Islet of Langerhans (tissue), 1 donor: ENCODE data around the gene ALS2.
"Not testable (repeated sequence)": the region's sequence is repeated elsewhere in the genome, so short reads cannot be mapped to it uniquely, and the experiment has no call there.

Source experiments
- FAIRE-seq: peaks from one replicate; lab custom pipeline; 2011; peaks lifted over from hg19 to GRCh38; lab: Jason Lieb, UNC

Gene ALS2

DNA sequence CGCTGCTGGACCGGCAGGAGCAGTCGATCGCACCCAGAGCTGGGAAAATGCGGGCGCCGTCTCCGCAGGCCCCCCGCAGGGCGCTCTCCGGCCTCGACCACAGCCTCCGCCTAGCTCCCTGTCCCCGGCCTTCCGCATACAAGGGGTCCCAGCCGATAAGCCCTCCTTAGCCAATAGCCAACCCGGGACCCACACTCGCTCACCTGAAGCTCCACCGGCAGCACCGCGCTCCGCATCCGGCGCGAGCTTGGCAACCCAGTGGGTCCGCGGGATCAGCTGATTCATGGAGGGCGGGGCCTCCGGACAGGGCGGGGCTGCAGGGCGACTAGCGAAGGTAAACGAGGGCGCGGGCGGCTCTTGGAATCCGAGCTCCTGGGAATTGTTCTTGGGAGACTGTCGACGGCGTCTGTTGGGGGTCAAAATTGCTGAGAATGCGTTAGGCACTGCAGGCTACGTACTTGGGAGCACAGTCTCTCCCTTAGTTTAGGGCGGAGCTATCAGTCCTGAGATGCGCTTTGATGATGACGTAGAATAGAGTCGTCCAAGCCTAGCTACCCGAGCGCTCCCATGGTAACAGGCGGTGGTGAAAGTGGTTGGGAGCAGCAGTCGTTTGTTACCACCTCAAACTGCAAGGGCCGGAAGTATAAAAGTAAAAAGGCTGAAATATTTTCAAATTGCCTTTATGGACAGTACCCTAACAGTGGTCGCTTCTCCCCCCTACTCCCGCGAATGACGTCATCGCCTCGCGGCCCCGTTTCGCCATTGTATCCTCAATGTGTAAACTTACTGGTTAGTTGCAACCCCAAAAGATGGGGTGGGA lies at the start of gene ALS2:
Gene ALS2, minus strand, starts transcription at position 260 of the 820 bp plus-strand sequence. CDS start 12,048 bp downstream, outside the sequence.
- FAIRE-seq: peak; percentile 97

DNA sequence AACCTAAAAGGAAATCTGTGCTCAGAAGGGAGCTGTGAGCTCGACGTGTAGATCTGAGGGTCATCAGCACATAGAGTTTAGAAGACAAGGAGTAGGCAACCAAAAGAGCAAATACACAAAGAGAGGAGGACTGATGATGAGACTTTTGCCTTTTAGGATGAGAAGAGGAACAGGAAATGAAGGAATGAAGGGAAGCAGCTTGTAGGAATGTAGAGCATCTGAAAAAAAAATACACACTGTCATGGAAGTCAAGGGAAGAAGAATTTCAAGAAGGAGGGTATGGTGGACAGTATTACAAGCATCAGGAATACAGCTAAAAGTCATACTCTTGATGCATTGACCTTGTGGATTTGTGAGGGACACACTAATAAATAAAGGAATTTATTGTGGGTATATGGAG lies 47.5 kb upstream of the ALS2 start:
- FAIRE-seq: no peak

DNA sequence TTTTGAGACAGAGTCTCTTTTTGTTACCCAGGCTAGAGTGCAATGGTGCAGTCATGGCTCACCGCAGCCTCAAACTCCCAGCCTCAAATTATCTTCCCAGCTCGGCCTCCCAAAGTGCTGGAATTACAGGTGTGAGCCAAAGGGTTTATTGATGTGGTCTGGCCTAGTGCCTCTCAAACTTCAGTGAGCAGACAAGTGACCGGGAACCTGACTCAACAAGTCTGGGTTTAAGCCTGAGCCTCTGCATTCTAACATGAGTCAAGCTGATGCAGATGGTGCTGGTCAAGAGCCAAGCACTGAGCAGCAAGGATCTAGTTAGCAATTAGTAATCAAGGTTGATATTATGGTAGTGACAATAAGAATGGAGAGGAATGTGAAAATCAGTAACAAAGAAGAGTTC lies 46.9 kb upstream of the ALS2 start:
- FAIRE-seq: no peak

DNA sequence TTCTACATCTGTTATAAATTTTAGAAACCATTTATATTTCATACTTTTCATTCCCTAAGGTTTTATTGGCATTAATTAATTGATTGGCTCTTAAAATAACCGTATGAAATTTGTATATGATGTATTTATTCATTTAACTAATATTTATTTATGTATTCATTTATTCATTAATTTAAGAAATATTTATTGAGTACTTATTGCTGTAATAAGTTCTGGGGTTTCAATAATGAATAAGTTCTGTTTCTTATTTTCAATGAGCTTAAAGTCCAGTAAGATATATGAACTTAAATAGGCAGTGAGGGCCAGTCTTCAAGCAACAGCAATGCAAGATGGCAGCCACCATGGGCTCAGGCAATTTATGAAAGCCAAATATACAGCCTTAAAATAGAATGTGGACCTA lies 43.5 kb upstream of the ALS2 start:
- FAIRE-seq: no peak

DNA sequence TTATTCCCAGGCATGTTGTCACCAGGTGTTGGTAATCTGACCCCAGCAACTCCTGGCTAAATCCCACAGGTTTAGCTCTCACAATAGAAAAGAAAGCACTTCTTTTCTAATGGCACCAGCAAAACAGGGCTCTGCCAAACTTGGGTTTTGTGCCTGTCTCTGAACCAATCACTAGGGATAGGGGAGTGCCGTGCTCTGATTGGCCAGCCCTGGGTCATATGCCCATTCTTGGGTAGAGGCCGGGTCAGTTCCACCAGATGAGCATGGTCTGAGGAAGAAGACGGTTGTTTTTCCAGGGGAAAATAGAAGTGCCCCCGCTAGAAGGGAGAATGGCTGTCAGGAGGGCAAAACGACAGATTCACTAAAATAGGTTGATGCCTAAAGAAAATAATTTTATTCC lies 40.3 kb upstream of the ALS2 start:
- no peak for FAIRE-seq

DNA sequence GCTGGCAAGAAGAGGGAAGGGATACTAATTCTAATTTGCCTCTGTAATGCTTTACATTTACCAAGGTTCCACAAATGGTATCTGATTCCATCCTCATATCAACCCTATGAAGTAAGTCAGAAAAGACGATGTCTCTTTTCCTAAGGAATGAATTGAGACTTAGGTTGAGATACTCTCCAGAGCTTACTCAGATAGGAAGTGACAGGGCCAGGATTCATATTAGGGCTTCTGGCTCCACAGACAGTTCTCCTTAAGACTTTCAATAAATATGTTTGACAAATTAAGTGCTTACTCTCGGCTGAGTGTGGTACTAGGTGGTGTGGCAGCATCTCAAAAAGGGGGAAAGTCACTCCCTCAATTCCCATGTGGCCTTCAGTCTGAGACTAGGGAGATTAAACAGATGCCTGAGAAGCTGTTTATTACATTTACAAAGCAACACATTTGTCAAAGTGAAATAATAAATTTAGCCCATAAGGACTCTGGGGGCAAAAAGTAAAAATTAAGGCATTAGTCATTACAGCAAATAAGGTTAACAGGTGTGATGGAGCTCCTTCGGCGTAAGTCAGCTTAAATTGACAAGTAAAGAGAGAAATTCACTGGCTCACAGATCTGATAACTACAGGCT lies 39.8 kb upstream of the ALS2 start:
- no peak for FAIRE-seq

DNA sequence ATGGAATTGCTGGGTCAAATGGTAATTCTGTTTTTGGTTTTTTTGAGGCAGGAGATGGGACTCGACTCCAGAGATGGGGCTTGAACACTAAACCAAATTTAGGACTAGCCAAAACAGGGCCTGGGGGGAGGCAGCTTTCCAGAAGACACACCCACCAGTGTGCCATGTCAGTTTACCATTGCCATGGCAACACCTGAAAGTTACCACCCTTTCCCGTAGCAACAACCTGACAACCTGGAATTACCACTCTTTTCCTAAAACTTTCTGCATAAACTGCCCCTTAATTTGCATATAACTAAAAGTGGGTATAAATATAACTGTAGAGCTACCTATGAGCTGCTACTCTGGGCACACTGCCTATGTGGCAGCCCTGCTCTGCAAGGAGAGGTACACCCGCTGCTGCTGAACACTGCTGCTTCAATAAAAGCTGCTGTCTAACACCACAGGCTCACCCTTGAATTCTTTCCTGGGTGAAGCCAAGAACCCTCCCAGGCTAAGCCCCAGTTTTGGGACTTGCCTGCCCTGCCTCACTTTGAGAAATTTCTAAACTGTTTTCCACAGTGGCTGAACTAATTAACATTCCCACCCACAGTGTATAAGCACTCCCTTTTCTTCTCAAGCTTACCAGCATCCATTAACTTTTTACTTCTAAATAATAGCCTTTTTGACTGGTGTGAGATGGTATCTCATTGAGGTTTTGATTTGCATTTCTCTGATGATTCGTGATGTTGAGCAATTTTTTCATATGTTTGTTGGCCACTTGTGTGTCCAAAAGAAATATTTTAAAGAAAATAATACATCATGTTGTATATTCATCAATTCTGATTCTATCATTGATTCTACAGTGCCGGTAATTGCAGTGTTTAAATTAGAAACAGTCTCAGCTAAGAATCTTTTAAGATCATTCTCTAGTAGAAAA lies 36.2 kb upstream of the ALS2 start:
- FAIRE-seq: no peak

DNA sequence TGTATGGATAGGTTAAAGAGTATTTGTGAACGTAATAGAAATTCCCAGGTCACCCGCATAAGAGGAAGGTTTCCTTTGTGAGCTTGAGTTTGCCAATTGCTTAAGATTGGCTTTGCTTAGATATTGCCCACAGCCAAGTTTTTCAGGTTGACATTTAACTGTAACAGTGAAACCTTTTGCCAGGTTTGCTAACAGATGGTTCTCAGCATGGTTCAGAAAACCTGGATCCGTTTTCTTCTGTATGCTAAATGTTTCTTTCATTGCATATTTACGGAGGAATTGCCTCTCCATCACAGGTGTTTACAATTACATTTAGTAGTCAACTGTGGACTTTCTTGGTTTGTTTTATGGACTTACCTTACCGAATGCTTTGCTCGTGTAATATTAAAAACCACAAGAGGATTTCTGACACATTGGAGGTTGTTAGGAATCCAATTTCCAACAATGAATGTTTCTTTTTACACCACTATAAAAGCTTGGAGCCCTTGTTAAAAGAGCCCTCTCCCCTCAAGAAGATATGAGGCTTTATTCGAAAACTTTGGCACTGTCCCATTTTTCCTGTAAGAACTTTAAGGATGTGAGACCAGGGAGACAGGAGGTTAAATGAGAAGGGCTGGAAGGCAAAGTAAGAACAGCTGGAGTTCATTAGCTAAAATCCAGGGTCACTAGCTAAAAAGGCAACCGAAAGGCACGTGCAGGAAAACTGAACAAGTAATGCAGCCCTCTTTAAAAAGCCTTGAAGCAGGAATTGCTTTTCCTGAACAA lies 33.4 kb upstream of the ALS2 start:
- no peak for FAIRE-seq

DNA sequence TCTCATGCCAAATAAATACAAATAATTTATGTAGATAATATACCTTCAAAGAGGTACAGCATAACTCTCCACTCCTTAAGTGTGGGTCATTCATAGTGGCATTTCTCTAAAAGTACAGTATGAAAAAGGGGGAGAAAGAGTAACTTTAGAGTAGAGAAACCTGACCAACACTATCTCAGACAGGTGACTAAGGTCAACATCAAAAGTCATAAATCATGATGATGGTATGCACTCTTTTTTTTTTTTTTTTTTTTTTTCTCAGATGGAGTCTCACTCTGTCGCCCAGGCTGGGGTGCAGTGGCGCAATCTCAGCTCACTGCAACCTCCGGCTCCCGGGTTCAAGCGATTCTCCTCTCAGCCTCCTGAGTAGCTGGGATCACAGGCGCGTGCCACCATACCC lies 29.9 kb upstream of the ALS2 start:
- FAIRE-seq: not testable (repeated sequence)

DNA sequence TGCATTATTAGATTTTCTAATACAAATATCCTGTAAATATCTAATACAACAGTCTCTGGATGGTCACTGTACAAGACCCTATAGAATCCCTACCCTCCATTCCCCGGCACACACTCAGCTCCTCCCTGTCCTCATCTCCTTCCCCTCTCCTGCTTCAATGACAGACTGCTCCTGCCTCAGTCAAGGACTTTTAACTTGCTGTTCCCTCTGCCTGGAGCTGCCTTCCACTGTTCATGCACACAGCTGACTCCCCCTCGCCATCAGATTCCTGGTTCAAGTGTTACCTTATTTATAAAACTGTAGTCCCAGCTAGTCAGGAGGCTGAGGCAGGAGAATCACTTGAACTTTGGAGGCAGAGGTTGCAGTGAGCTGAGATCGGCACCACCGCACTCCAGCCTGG lies 28.9 kb upstream of the ALS2 start:
- no peak for FAIRE-seq

DNA sequence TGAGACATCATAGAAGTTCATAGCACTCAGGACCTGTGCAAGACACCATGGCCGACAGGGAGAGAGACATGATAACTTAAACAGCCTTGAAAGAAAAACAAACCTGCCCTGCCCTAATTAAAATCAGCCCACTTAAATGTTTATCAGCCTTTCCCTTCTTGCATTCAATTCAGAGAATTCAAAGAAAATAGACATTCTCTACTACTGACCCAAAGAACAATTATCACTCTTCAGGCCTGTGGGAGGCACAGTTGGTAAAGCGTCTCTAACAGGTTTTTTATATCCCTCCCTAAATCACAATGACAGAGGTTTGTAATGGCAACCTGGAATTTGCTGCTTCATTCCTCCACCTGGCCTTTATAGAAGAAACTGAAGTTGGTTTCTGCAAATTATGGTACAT lies 27.3 kb upstream of the ALS2 start:
- FAIRE-seq: no peak

DNA sequence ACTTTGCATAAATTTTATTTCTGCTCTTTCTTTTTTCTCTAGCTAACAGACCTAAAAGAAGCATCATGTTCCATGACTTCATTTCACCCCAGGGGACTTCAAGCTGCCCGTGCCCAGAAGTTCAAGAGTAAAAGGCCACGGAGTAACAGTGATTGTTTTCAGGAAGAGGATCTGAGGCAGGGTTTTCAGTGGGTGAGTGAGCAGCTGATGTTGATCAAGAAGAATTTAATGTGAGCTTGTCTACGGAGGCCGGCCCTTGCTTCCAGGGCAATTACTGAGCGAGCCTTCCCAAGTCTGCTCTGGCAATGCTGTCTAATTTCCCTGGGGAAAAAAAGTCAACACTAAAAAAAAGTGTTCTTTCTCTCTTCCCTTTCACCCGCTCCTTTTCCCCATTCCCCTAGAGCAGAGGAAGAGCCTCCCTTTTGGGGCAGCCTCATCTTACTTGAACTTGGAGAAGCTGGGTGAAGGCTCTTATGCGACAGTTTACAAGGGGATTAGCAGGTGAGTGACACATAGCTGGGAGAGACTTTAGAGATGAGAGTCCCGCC lies 26.8 kb upstream of the ALS2 start:
- no peak for FAIRE-seq

DNA sequence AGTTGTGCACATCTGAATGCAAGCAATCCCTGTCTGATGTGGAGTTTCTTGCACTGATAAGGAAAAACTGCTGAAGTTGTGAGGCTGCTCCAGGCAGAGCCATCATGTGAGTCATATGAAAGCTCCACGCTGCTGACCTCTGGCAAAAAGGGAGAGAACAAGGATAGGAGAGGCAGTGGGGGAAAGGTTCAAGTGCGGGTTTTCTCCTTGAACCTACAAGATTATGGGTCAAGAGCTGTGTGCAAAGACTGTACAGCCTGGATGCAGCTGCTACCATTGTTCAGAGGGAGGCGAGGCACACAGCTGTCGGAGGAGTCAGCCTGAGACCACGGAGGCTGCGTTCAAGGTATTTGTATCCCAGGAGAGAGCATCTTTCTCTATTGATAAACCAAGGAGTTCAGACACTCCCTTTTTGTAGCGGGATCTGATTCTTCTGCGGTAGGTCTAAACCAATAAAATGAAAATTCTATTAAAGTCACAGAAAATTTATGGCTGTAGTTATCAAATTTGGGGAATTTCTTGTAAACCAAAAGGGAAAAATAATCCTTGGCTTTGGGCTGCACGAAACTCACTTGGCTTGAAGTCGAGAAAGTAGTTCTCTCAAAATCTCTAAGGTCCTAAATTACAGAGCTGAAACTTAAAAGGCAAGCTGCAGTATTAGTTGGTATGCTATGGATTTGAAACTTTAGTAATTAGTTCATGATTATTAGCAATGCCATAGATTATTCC lies 25.9 kb upstream of the ALS2 start, which contains the start of gene CDK15:
Gene CDK15, plus strand, starts transcription at position 96 of the 729 bp plus-strand sequence. Its CDS starts 128 bp downstream, at position 224.
- no peak for FAIRE-seq

DNA sequence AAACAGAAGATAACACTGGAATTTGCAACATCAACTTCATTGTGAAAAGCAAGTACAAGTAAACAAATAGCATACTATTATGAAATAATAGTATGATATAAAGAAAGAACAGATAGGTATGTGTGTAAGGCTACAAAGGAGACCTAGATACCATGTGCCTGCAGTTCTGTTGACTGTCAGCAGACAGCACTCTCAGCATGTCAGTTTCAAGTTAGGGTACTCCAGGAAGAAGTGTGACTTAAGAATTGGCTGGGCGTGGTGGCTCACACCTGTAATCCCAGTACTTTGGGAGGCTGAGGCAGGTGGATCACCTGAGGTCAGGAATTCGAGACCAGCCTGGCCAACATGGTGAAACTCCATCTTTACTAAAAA lies 18.2 kb upstream of the ALS2 start:
- not testable (repeated sequence) for FAIRE-seq

DNA sequence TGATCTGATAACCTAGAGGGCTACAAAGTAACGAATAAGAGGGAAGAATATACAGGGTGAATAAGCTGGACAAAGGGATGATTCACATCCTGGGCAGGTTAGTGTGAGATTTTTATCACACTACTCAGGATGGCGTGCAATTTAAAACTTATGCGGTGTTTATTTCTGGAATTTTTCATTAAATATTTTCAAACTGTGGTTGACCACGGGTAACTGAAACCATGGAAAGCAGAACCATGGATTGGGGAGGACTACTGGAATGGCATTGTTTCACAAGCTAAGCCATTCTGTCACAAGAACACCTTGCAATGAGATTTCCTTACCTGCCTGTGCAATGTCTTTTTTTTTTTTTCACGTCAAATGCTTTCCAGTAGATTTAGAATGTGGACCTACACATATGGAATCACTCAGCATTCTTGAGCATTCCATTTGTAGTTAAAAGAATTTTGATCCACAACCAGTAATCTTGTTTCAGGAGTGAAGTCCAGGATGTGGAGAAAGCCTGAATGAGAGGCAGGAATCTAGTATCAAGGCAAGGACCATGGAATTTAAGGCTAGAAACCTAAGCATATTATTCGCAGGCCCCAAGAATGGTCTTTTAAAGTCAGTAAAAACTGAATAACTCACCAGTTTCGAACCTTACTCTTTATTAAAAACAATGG lies 17.6 kb upstream of the ALS2 start:
- no peak for FAIRE-seq

DNA sequence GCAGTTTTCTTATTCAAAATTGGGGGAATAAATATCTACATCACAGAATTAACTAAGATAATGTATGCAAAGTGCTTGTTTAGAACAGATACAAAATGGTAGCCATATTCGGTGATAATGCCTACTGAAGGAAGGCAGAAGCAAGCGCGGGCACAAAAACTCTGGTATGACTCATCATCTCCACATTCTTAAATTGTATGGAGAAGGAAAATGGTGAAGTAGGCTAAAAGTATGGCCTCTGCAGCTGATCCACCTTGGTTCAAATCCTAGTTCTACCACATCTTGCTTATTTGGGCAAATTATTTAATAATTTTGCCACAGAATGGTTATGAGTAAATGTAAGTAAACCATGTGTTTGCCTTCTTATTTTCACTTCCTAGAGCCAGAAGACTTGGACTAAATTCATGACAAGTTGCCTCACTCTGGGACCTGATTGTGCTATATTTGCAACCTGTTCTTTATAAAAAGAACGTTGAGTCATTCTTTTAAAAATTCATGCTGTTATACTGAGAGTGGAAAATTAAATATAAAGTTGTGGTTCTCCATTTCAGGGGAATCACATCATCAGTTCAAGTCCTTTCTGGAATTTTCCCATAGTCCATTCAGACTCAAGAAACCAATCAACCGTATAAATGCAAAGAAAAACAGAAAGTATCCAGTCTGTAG lies 16.6 kb upstream of the ALS2 start:
- FAIRE-seq: no peak

DNA sequence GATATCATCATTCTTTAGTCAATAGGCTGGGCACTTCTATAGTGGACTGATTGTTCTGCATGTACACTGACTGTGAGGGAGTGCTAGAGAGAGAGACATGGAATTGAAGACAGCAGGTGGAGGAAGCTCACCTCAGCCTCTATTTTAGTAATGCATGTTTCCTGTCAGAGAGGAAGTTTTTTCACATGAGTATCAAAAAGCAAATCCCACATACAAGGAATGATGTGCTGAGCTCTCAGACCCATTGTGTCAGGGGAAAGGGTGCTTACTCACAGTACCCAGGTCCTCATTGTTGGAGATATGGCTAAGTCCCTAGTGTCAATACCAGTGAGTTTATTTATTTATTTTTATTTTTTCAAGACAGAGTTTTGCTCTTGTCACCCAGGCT lies 15.7 kb upstream of the ALS2 start:
- no peak for FAIRE-seq

DNA sequence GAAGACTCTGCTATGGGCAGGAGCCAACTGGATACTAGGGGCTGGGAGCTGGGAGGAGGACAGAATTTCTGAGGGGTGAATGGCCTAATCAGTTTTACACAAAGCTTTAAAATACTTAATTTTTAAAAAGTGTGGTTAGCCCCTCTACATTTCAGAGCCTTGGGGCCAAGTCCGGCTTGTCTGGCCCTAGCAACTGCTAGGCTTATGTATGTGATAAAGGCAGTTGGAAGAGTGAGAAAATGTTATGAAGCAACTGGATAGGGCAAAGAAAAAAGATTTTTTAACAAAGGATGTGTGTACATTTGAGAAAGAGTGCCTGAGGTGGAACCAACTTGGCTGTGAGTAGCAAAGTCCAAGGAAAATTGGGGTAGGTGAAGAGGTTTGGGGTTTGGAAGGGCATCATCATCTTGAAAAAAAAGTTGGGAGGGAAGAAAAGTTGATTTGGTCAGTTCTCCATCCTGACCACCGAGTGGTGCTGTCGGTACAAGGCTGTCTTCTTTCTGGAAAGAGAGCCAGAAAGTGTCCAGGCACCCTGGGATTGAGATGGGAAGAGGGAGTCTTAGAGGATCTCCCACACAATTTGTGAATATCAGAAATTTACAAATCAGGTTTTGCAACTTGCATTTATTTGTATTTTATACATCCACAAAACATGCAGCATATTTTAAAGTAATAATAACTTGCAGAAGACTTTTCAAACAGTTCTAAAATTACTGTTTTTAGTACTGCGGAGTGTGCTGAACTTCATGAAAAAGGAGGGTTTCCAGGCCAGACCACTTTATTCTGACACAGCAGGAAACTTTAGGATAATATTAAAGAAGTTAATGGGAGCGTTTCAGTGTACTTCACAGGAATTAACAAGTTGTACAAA lies 15.1 kb upstream of the ALS2 start:
- peak; percentile 94 for FAIRE-seq

DNA sequence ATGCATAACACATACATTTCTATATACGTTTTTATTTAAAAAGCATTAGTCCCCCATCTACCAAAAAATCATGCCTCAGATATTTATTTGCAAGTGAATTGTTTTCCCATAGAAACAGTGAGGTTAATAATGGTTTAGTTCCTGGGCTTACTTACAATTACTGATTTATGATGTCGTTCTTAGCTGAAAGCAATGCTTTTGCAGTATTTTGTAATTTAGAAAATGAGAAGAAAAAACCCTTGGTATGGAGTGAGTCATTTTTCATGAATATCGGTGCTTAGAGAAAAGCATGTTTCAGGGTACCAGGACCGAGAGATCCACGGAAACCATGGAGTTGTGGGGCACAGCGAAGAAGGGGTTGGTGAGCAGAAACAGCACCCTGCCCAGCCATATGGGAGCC lies 13.6 kb upstream of the ALS2 start:
- no peak for FAIRE-seq
